Stimulated activated CD4-positive, alpha-beta T cell treated with anti-CD3 and anti-CD28 coated beads, Interleukin-15, amount 100 ng/mL, for 24 hours (primary cell): ENCODE data around the gene PLSCR2.
"Not testable (repeated sequence)": the region's sequence is repeated elsewhere in the genome, so short reads cannot be mapped to it uniquely, and the experiment has no call there.

Experiments used
- DNase-seq: peaks from one replicate; pipeline ENCODE4 v3.0.0-alpha.2; 2020

Gene PLSCR2

GRCh38 chr3:146469150-146470017 lies at the start of gene PLSCR2:
PLSCR2 (minus strand) TSS chr3:146469561; CDS start chr3:146459904, 9,657 bp downstream.
- peak; percentile 76 for DNase-seq

GRCh38 chr3:146517684-146518435 lies 48.5 kb upstream of the PLSCR2 start:
- no peak for DNase-seq

GRCh38 chr3:146513386-146514051 lies 44.2 kb upstream of the PLSCR2 start:
- DNase-seq = no peak

- DNase-seq = no peak
Observed at GRCh38 chr3:146511402-146512134, 42.2 kb upstream of the PLSCR2 start.

GRCh38 chr3:146507331-146508120 lies 38.2 kb upstream of the PLSCR2 start:
- no peak for DNase-seq

GRCh38 chr3:146505516-146505915 lies 36.2 kb upstream of the PLSCR2 start:
- DNase-seq = no peak

GRCh38 chr3:146504498-146505197 lies 35.3 kb upstream of the PLSCR2 start:
- no peak for DNase-seq

- DNase-seq = peak; percentile 7
Observed at GRCh38 chr3:146503461-146504202, 34.3 kb upstream of the PLSCR2 start.

GRCh38 chr3:146502887-146503460 lies 33.6 kb upstream of the PLSCR2 start:
- no peak for DNase-seq

GRCh38 chr3:146501752-146502151 lies 32.4 kb upstream of the PLSCR2 start:
- DNase-seq = no peak

GRCh38 chr3:146499701-146500100 lies 30.3 kb upstream of the PLSCR2 start:
- no peak for DNase-seq

GRCh38 chr3:146498002-146498736 lies 28.8 kb upstream of the PLSCR2 start:
- peak; percentile 33 for DNase-seq

- not testable (repeated sequence) for DNase-seq
Observed at GRCh38 chr3:146497145-146497843, 27.9 kb upstream of the PLSCR2 start.

- DNase-seq = no peak
Observed at GRCh38 chr3:146496726-146497125, 27.4 kb upstream of the PLSCR2 start.

- DNase-seq = no peak
Observed at GRCh38 chr3:146496251-146496650, 26.9 kb upstream of the PLSCR2 start.

GRCh38 chr3:146493761-146494160 lies 24.4 kb upstream of the PLSCR2 start:
- DNase-seq = no peak

GRCh38 chr3:146493221-146493620 lies 23.9 kb upstream of the PLSCR2 start:
- no peak for DNase-seq

- DNase-seq = no peak
Observed at GRCh38 chr3:146491303-146491702, 21.9 kb upstream of the PLSCR2 start.

GRCh38 chr3:146485297-146485696 lies 15.9 kb upstream of the PLSCR2 start:
- no peak for DNase-seq
